Loucy (cell line): Measurements from ENCODE around the gene DHRS4L2.
"Not testable (repeated sequence)": the region's sequence is repeated elsewhere in the genome, so short reads cannot be mapped to it uniquely, and the experiment has no call there.

Source experiments
- H2AFZ ChIP-seq: fragments of 200-600 bp; sonication (generic); 2 replicates; pipeline ENCODE4 v1.6.0; 2016; ENCODE audit warnings: antibody characterized with exemption, mild to moderate bottlenecking, low read length, moderate library complexity
- H3F3A ChIP-seq: fragments of 200-600 bp; 2 replicates; pipeline ENCODE4 v1.6.0; 2016; ENCODE audit warnings: antibody characterized with exemption, low read depth, mild to moderate bottlenecking
- H3K27me3 ChIP-seq: fragments of 200-600 bp; sonication (generic); 2 replicates; pipeline ENCODE4 v1.6.1; 2014; ENCODE audit warnings: low read length, mild to moderate bottlenecking; ENCODE audit not compliant: insufficient read depth, poor library complexity, severe bottlenecking
- H3K36me3 ChIP-seq: fragments of 200-600 bp; sonication (generic); 2 replicates; pipeline ENCODE4 v1.6.1; 2016; ENCODE audit warnings: low read length; ENCODE audit not compliant: insufficient read depth
- H3K4me1 ChIP-seq: fragments of 200-600 bp; sonication (generic); 2 replicates; pipeline ENCODE4 v1.5.1; 2014; ENCODE audit warnings: low read length, mild to moderate bottlenecking; ENCODE audit not compliant: insufficient read depth, poor library complexity, severe bottlenecking
- H3K4me2 ChIP-seq: fragments of 200-600 bp; sonication (generic); 2 replicates; pipeline ENCODE4 v1.6.0; 2014; ENCODE audit warnings: antibody characterized with exemption, low read length, low read depth, mild to moderate bottlenecking; ENCODE audit not compliant: poor library complexity, severe bottlenecking
- H3K4me3 ChIP-seq: fragments of 200-600 bp; sonication (generic); 2 replicates; pipeline ENCODE4 v1.5.1; 2014; ENCODE audit warnings: low read length, mild to moderate bottlenecking, mixed read lengths; ENCODE audit not compliant: poor library complexity, severe bottlenecking
- H3K79me2 ChIP-seq: fragments of 200-600 bp; sonication (generic); 2 replicates; pipeline ENCODE4 v1.6.1; 2014; ENCODE audit warnings: low read length; ENCODE audit not compliant: insufficient read depth
- H3K9ac ChIP-seq: fragments of 200-600 bp; sonication (generic); 2 replicates; pipeline ENCODE4 v1.6.0; 2014; ENCODE audit warnings: mild to moderate bottlenecking, low read depth, low read length, moderate library complexity; ENCODE audit not compliant: poor library complexity, severe bottlenecking
- H3K9me2 ChIP-seq: fragments of 200-600 bp; sonication (generic); replicated peaks from 2 replicates; pipeline ENCODE4 v1.6.1; 2016; ENCODE audit warnings: low read depth, low read length, mixed read lengths
- H3K9me3 ChIP-seq: fragments of 200-600 bp; sonication (generic); 2 replicates; pipeline ENCODE4 v1.6.1; 2014; ENCODE audit warnings: mild to moderate bottlenecking, antibody characterized with exemption, low read length, low read depth; ENCODE audit not compliant: insufficient read depth
- H4K20me1 ChIP-seq: fragments of 200-600 bp; sonication (generic); 2 replicates; pipeline ENCODE4 v1.6.0; 2014; ENCODE audit warnings: antibody characterized with exemption, low read length, mild to moderate bottlenecking; ENCODE audit not compliant: insufficient read depth, poor library complexity, severe bottlenecking
- CTCF ChIP-seq: fragments of 200-600 bp; sonication (generic); conservative IDR thresholded peaks from 2 replicates; pipeline ENCODE4 v1.5.1; 2014; ENCODE audit warnings: mild to moderate bottlenecking, antibody characterized with exemption, low read length
- EZH2phosphoT487 ChIP-seq: fragments of 200-600 bp; IDR thresholded peaks from 2 replicates; pipeline ENCODE4 v1.6.1; 2018; ENCODE audit warnings: antibody characterized with exemption, mild to moderate bottlenecking, moderate library complexity, borderline replicate concordance

The DHRS4L2 gene

GRCh38 chr14:23941669-23942068 is 47.1 kb upstream of the DHRS4L2 start:
- H3K27me3 ChIP-seq = no peaks in the 10 kb centered on the region
- H4K20me1 ChIP-seq = no peaks in the 10 kb centered on the region
- H3K9ac ChIP-seq = no peak overlapping the region
- H3K9me2 ChIP-seq = no peaks in the 10 kb centered on the region
- H3F3A ChIP-seq = no peaks in the 10 kb centered on the region
- TF ChIP-seq CTCF = no peak
- no peak for TF ChIP-seq EZH2phosphoT487
- no peak overlapping the region for H3K4me3 ChIP-seq
- H3K36me3 ChIP-seq = no peaks in the 10 kb centered on the region
- no peaks in the 10 kb centered on the region for H3K79me2 ChIP-seq
- H3K4me1 ChIP-seq = no peaks in the 10 kb centered on the region
- no peak overlapping the region for H2AFZ ChIP-seq
- H3K4me2 ChIP-seq = no peak overlapping the region
- no peaks in the 10 kb centered on the region for H3K9me3 ChIP-seq

GRCh38 chr14:23942587-23942986 is 46.1 kb upstream of the DHRS4L2 start:
- H3K27me3 ChIP-seq = no peaks in the 10 kb centered on the region
- no peak overlapping the region for H3K4me2 ChIP-seq
- H3K9me3 ChIP-seq = no peaks in the 10 kb centered on the region
- H3K79me2 ChIP-seq = no peaks in the 10 kb centered on the region
- no peaks in the 10 kb centered on the region for H3K4me1 ChIP-seq
- H4K20me1 ChIP-seq = no peaks in the 10 kb centered on the region
- no peaks in the 10 kb centered on the region for H3K9me2 ChIP-seq
- no peaks in the 10 kb centered on the region for H3F3A ChIP-seq
- no peaks in the 10 kb centered on the region for H3K36me3 ChIP-seq
- no peak overlapping the region for H3K9ac ChIP-seq
- H3K4me3 ChIP-seq = no peak overlapping the region
- H2AFZ ChIP-seq = no peak overlapping the region
- TF ChIP-seq CTCF = no peak
- TF ChIP-seq EZH2phosphoT487 = no peak

- H2AFZ ChIP-seq, H3K36me3 ChIP-seq, H3K4me2 ChIP-seq, H3F3A ChIP-seq, H3K4me3 ChIP-seq, H3K9ac ChIP-seq, H3K9me2 ChIP-seq, H4K20me1 ChIP-seq, H3K27me3 ChIP-seq, H3K79me2 ChIP-seq, H3K9me3 ChIP-seq: not testable (repeated sequence)
- peaks cover 21% of the 10 kb centered on the region for H3K4me1 ChIP-seq
These were observed 39.7 kb upstream of the DHRS4L2 start for GRCh38 chr14:23949069-23949468.

- H3K9me3 ChIP-seq = no peaks in the 10 kb centered on the region
- H3K4me2 ChIP-seq = no peak overlapping the region
- H3K27me3 ChIP-seq = no peaks in the 10 kb centered on the region
- no peaks in the 10 kb centered on the region for H3K9me2 ChIP-seq
- no peak for TF ChIP-seq EZH2phosphoT487
- no peak for TF ChIP-seq CTCF
- no peaks in the 10 kb centered on the region for H3K36me3 ChIP-seq
- no peaks in the 10 kb centered on the region for H4K20me1 ChIP-seq
- H3K9ac ChIP-seq = no peak overlapping the region
- H2AFZ ChIP-seq = no peak overlapping the region
- no peaks in the 10 kb centered on the region for H3F3A ChIP-seq
- no peak overlapping the region for H3K4me3 ChIP-seq
- H3K79me2 ChIP-seq = peaks cover 13% of the 10 kb centered on the region; the same call in 1 of the 2 replicates
- peaks cover 21% of the 10 kb centered on the region for H3K4me1 ChIP-seq
These were observed 38.2 kb upstream of the DHRS4L2 start for GRCh38 chr14:23950411-23951135.

- not testable (repeated sequence) for H3K9me3 ChIP-seq, H2AFZ ChIP-seq, H3K9me2 ChIP-seq
These were observed 37.6 kb upstream of the DHRS4L2 start for GRCh38 chr14:23951136-23951466.

More at GRCh38 chr14:23951136-23951466, 37.6 kb upstream of the DHRS4L2 start:
- H4K20me1 ChIP-seq, H3K27me3 ChIP-seq, H3K9ac ChIP-seq, H3K4me2 ChIP-seq, H3F3A ChIP-seq, H3K4me3 ChIP-seq, H3K36me3 ChIP-seq: not testable (repeated sequence)
- H3K4me1 ChIP-seq = peaks cover 21% of the 10 kb centered on the region
- H3K79me2 ChIP-seq = peaks cover 13% of the 10 kb centered on the region; the same call in 1 of the 2 replicates
